ENCODE results near the gene BCL7B.
"Not testable (repeated sequence)": the region's sequence is repeated elsewhere in the genome, so short reads cannot be mapped to it uniquely, and the experiment has no call there.

The BCL7B gene

DNA sequence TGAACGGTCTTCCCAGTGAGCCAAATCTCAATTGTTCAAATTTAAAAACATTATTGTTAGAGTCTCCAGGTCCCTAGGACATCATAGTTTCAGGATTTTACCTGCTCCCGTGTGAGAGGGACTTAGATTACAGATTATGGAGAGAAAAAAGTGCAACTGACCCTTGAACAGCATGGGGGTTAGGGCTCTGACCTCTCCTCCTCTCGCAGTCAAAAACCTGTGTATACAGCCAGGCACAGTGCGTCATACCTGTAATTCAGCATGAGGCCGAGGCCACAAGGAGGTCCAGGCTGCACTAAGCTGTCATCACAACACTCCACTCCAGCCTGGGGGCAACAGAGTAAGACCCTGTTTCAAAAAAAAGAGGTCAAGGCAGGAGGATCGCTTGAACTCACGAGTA is 60.9 kb downstream of the BCL7B start:
- DNase-seq (ENCODE audit: low read depth) = no peak

DNA sequence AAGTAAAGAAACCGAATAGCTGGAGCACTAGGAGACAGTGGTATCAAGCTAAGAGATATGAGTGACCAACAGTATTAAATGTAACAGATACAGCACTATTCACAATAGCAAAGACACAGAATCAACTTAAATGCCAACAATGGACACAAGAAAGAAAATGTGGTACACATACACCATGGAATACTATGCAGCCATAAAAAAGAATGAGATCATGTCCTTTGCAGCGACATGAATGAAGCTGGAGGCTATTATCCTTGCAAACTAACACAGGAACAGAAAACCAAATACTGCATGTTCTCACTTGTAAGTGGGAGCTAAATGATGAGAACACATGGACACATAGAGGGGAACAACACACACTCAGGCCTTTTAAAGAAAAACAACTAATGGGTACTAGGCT is 62.0 kb downstream of the BCL7B start:
- DNase-seq (ENCODE audit: low read depth) = not testable (repeated sequence)

- no peak for DNase-seq (ENCODE audit: low read depth)
These were observed 67.5 kb downstream of the BCL7B start for GRCh38 chr7:73489976-73490375.

GRCh38 chr7:73487486-73487885 is 70.0 kb downstream of the BCL7B start:
- DNase-seq (ENCODE audit: low read depth) = no peak
